Measurements from ENCODE around the gene VOPP1. TPM values are rescaled to one million over a fixed set of nuclear protein-coding genes. Genes with fewer than 3 reads are reported as not detected.
A peak's percentile ranks its signal among the peaks of the same experiment; 100 is the strongest.

VOPP1 gene
- total RNA-seq, 2 experiments from 2014 or later = 64.9 to 67.2 TPM

DNA sequence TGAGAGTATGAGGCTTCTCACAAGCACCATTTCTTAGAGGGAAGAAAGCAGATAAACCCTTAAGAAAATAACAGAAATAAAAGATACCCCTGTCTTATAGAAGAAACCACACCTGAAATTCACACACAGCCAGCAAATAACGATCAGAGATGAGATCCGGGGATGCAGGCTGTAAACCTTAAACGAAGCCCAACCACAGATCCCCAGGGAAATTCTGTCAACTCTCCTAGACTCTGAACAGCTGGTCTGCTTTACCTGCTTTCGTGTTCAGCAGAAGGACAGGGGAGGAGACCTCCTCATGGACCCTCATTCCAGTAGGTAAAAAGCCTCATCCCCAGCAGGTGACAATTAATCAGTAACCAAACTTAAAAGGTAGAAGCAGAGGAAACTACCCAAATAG is 45.0 kb downstream of the VOPP1 start:
- no peak for DNase-seq
- CTCF ChIA-PET = no interaction called here
- POLR2A ChIA-PET = no interaction called here
- intact Hi-C loops (cut with micrococcal nuclease) = no loop called here
- Mint-ChIP-seq H3K4me1 (ENCODE audit: low read depth) (peaks cover 78% of the 10 kb centered on the region), H3K27me3 (no peaks in the 10 kb centered on the region), H3K27ac (no peak overlapping the region), H3K36me3 (peaks cover 12% of the 10 kb centered on the region), H3K9me3 (no peaks in the 10 kb centered on the region), H3K4me3 (no peak overlapping the region)

DNA sequence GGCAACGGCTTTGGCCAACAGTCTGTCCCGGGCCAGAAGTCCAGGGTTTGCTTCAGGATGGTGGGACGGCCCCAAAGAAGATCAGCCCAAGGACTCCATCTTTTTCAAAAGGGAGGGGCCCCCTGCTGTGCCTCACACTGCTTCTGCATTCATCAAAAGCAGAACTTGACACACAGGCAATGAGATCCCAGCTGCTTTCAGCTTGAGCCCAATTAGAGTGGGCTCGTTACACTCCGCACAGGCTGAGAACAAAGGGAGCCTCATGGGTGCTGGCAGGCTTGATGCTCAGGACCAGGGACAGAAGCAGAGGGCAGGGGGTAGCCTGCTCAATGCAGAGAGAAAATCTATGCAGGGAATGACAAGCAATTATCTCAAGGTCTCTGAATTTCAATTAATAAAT is 45.5 kb downstream of the VOPP1 start:
- Mint-ChIP-seq H3K27me3 (no peaks in the 10 kb centered on the region), H3K4me1 (ENCODE audit: low read depth) (peaks cover 73% of the 10 kb centered on the region), H3K9me3 (no peaks in the 10 kb centered on the region), H3K27ac (no peak overlapping the region), H3K4me3 (no peak overlapping the region), H3K36me3 (peaks cover 11% of the 10 kb centered on the region)
- no peak for DNase-seq
- intact Hi-C loops (cut with micrococcal nuclease) = no loop called here
- ChIA-PET POLR2A (no interaction called here), CTCF (no interaction called here)

DNA sequence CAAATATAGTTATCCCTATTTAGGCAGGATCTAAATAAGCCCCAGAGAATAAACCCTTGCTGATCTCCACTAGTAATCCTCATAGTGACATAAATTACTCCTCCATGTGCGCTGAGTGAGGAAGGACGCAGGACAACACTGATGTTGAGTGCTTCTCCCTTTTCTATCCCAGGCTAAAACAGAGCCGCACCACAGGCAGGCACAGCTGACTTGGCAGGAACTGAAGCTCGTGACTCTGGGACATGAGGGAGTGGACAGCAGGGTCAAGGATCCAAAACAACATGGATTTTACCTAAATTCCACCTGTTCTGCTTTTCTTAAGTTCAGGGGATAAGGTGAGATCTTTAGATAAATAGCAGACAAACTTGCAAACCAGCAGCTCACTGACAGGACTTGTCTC is 46.0 kb downstream of the VOPP1 start:
- POLR2A ChIA-PET = no interaction called here
- CTCF ChIA-PET = no interaction called here
- intact Hi-C loops (cut with micrococcal nuclease) = no loop called here
- Mint-ChIP-seq H3K27ac (no peak overlapping the region), H3K9me3 (no peaks in the 10 kb centered on the region), H3K4me1 (ENCODE audit: low read depth) (peaks cover 71% of the 10 kb centered on the region), H3K36me3 (peaks cover 7% of the 10 kb centered on the region), H3K27me3 (no peaks in the 10 kb centered on the region), H3K4me3 (no peak overlapping the region)
- DNase-seq = no peak

DNA sequence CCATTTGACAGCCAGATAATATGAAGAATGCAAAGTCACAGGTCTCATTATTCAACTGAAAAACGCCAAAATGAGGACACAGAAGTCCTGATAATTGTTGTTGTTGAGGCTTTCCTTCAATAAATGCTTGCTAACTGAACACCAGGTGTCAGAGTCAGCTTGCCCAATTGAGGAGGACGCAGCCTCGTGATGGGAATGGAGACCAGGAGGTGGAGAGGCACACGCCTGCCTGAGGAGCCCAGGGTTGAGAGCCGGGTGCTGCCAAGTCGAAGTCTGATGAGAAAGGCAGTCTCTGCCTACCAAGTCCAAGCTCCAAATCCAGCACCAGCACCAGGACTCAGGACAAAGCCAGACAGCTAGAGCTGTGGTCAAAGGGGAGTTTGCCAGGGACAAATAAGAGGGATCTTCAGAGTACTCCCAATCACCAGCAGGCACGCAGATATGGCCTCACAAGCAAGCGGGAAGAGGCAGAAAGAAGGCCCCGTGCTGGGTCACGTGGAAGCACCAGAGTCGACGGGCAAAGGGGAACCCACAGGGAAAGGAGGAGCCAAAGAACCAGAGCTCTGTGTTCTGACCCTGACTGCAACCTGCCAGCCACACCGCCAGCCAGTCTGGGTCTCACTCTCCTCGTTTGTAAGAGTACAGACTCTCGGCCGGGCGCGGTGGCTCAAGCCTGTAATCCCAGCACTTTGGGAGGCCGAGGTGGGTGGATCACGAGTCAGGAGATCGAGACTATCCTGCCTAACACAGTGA is 47.6 kb downstream of the VOPP1 start:
- ChIA-PET POLR2A (interaction anchor here (1.4 to 2.1 kb wide), 2 partner anchors 7 to 9 kb away, joined by 4 to 7 read pairs; no protein-coding TSS in a partner anchor), CTCF (interaction anchor here (1.1 to 1.6 kb wide), 5 partner anchors 10 to 109 kb away, joined by 3 to 6 read pairs (median 3); no protein-coding TSS in a partner anchor)
- intact Hi-C loops (cut with micrococcal nuclease) = no loop called here
- no peaks in the 10 kb centered on the region for H3K27me3 Mint-ChIP-seq
- no peaks in the 10 kb centered on the region for H3K9me3 Mint-ChIP-seq
- DNase-seq = no peak
- peaks cover 66% of the 10 kb centered on the region for H3K4me1 Mint-ChIP-seq (ENCODE audit: low read depth)
- H3K4me3 Mint-ChIP-seq = no peak overlapping the region
- peaks cover 3% of the 10 kb centered on the region for H3K36me3 Mint-ChIP-seq
- H3K27ac Mint-ChIP-seq = peak overlapping the region; percentile 76

GRCh38 chr7:55523366-55523765 is 48.9 kb downstream of the VOPP1 start:
- ChIA-PET CTCF (interaction anchor here (0.7 to 1.8 kb wide), 4 partner anchors 9 to 108 kb away, joined by 3 to 6 read pairs (median 5); no protein-coding TSS in a partner anchor), POLR2A (interaction anchor here (0.7 to 2.1 kb wide), 3 partner anchors 9 to 47 kb away, joined by 3 to 7 read pairs (median 4); no protein-coding TSS in a partner anchor)
- Mint-ChIP-seq H3K9me3 (no peaks in the 10 kb centered on the region), H3K4me3 (no peak overlapping the region), H3K36me3 (peaks cover 10% of the 10 kb centered on the region), H3K27me3 (no peaks in the 10 kb centered on the region), H3K4me1 (ENCODE audit: low read depth) (peaks cover 76% of the 10 kb centered on the region), H3K27ac (peak overlapping the region; percentile 76)
- intact Hi-C loops (cut with micrococcal nuclease) = no loop called here
- DNase-seq = no peak

GRCh38 chr7:55521917-55522902 is 50.1 kb downstream of the VOPP1 start:
- Mint-ChIP-seq H3K27ac (no peak overlapping the region), H3K36me3 (peaks cover 21% of the 10 kb centered on the region), H3K27me3 (no peaks in the 10 kb centered on the region), H3K9me3 (no peaks in the 10 kb centered on the region), H3K4me3 (no peak overlapping the region), H3K4me1 (ENCODE audit: low read depth) (peaks cover 84% of the 10 kb centered on the region)
- POLR2A ChIA-PET = no interaction called here
- CTCF ChIA-PET = interaction anchor here (1.3 to 3.3 kb wide), 3 partner anchors 10 to 71 kb away, joined by 3 to 12 read pairs (median 4); no protein-coding TSS in a partner anchor
- intact Hi-C loops (cut with micrococcal nuclease) = no loop called here
- DNase-seq = no peak

DNA sequence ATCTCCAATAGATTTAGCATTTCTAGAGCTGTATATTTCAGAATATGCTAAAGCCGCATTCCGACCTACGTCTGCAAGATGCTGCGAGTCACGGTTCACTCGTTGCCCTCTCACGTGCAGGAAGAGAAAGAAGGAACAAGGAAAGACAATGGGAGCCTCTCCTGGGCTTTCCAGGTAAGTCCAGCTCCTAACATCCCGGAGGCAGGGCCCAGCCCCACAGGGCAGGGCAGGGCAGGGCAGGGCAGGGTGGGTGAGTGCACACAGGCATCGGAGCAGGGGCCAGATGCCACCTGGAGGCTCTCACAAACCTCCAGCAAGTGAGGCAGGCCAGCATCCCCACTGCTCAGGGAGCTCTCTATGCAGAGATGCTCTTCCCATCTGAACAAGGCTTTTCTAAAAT is 50.8 kb downstream of the VOPP1 start:
- intact Hi-C loops (cut with micrococcal nuclease) = no loop called here
- CTCF ChIA-PET = interaction anchor here (1.3 to 3.3 kb wide), 2 partner anchors 13 to 72 kb away, joined by 3 to 12 read pairs; no protein-coding TSS in a partner anchor
- Mint-ChIP-seq H3K9me3 (no peaks in the 10 kb centered on the region), H3K4me3 (no peak overlapping the region), H3K27ac (no peak overlapping the region), H3K36me3 (peaks cover 22% of the 10 kb centered on the region), H3K27me3 (no peaks in the 10 kb centered on the region), H3K4me1 (ENCODE audit: low read depth) (peaks cover 81% of the 10 kb centered on the region)
- POLR2A ChIA-PET = interaction anchor here (1.0 kb wide), 1 partner anchor 156 kb away, joined by 3 read pairs; the partner anchor contains the start of gene LANCL2
- no peak for DNase-seq

DNA sequence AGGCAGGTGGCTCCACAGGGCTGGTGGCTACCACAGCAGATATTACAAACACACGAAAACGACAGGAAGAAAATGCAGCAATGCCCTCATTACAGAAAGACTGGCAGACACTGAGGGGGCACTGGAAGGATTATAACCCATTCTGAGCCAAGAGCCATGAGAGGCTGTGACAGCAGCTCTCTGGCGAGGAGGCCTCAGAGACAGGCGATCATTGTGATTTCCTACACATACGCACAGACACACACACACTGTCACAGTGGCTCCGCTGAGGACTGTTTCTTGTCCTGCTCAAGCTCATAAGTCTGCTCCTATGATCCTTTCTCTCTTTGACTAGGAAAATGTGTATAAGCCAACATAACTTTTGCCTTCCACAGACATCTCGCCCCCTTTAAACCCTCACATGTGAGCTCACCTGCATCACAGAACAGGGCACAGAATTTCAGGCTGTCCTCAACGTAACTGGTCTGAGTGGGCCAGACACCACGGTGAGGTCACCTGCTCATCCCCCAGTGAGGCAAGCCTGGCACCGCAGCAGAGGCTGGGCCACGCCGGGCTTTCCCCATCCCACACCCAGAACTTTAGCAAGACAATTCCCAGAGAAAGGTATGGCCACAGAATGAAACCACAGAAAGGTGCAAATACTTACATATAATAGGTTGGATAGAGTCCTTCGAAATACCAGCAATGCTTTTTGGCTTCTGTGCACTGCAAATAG is 51.7 kb downstream of the VOPP1 start:
- Mint-ChIP-seq H3K27me3 (no peaks in the 10 kb centered on the region), H3K4me1 (ENCODE audit: low read depth) (peaks cover 83% of the 10 kb centered on the region), H3K36me3 (peaks cover 30% of the 10 kb centered on the region), H3K27ac (no peak overlapping the region), H3K9me3 (no peaks in the 10 kb centered on the region), H3K4me3 (no peak overlapping the region)
- DNase-seq = no peak
- intact Hi-C loops (cut with micrococcal nuclease) = no loop called here
- POLR2A ChIA-PET = interaction anchor here (1.0 kb wide), 1 partner anchor 155 kb away, joined by 3 read pairs; the partner anchor contains the start of gene LANCL2
- CTCF ChIA-PET = interaction anchor here (3.3 kb wide), 1 partner anchor 14 kb away, joined by 12 read pairs; no protein-coding TSS in a partner anchor

DNA sequence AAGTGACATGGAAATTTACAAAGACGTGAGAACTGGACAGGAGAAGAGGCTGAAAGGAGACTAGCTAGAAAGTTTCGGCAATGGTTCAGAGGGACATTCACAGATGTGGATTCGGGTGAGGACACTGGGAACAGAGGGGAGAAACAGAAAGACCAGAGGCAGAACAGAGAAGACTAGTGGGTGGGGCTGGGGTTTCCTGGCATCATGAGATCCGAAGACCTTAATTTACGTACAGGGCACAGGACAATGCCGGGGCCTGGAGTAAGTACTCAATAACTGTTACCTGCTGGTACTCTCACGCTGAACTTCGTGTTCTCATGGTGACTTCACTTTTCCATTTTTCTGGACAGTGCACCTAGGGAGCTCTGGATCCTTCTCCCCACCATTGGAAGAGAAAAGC is 53.5 kb downstream of the VOPP1 start:
- H3K36me3 Mint-ChIP-seq = peaks cover 39% of the 10 kb centered on the region
- ChIA-PET CTCF (interaction anchor here (1.0 to 3.3 kb wide), 2 partner anchors 16 to 75 kb away, joined by 3 to 12 read pairs; no protein-coding TSS in a partner anchor), POLR2A (interaction anchor here (1.1 kb wide), 1 partner anchor 15 kb away, joined by 6 read pairs; no protein-coding TSS in a partner anchor)
- H3K9me3 Mint-ChIP-seq = no peaks in the 10 kb centered on the region
- DNase-seq = no peak
- no peaks in the 10 kb centered on the region for H3K27me3 Mint-ChIP-seq
- no peak overlapping the region for H3K27ac Mint-ChIP-seq
- peaks cover 81% of the 10 kb centered on the region for H3K4me1 Mint-ChIP-seq (ENCODE audit: low read depth)
- no peak overlapping the region for H3K4me3 Mint-ChIP-seq
- intact Hi-C loops (cut with micrococcal nuclease) = loop anchor here (5.0 kb wide), 3 partner anchors 37 to 152 kb away; partner anchors contain the start of gene LANCL2

DNA sequence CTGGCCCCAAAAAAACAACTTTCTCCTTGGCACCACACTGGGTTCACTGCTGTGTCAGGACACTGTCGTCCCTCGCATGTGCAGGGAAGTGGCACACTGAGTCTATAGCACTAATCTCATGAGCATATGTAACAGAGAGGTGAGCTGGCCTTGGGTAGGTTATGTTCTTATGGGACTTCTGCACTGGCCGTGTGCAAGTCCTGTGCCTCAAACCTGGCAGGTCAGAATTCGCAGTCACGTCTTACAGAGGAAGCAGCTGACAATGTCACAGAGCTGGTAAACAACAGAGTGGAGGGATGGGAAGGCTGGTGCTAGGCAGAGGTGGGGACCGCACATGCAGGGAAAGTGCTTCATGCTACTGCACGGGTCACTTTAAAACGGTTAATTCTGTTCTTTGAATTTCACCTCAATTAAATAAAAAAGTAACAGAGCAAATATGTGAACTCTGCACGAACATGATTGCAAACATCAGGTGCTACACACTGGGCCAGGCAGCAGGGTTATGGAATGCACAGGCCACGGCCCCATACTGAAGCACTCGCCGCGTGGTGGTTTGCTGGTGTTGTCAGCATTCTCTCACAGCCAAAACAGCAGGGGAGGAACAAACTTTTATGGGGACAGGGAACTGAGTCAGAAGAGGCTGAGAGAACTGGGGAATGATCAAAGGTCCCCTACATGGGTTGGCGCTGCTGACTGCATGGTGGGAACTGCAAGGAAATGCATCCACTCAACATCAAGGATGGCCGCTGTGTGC is 54.2 kb downstream of the VOPP1 start:
- Mint-ChIP-seq H3K4me1 (ENCODE audit: low read depth) (peaks cover 80% of the 10 kb centered on the region), H3K27ac (peak overlapping the region; percentile 26), H3K4me3 (no peak overlapping the region), H3K27me3 (no peaks in the 10 kb centered on the region), H3K36me3 (peaks cover 45% of the 10 kb centered on the region), H3K9me3 (no peaks in the 10 kb centered on the region)
- ChIA-PET POLR2A (interaction anchor here (1.0 to 3.8 kb wide), 4 partner anchors 9 to 209 kb away, joined by 3 to 65 read pairs (median 10); no protein-coding TSS in a partner anchor), CTCF (interaction anchor here (2.1 kb wide), 1 partner anchor 84 kb away, joined by 4 read pairs; no protein-coding TSS in a partner anchor)
- no peak for DNase-seq
- intact Hi-C loops (cut with micrococcal nuclease) = loop anchor here (1.0 to 5.0 kb wide), 7 partner anchors 14 to 209 kb away; partner anchors contain the start of gene LANCL2

Data from activated CD4-positive, alpha-beta memory T cell treated with anti-CD3 and anti-CD28 coated beads for 36 hours (primary cell).